Measurements from ENCODE around the gene TMEM132C. TPM values are rescaled to one million over a fixed set of nuclear protein-coding genes. Genes with fewer than 3 reads are reported as not detected.

The TMEM132C gene
- total RNA-seq, 4 donors from 2014 or later, result 2.4 to 5.5 (median 3.3) TPM

DNA sequence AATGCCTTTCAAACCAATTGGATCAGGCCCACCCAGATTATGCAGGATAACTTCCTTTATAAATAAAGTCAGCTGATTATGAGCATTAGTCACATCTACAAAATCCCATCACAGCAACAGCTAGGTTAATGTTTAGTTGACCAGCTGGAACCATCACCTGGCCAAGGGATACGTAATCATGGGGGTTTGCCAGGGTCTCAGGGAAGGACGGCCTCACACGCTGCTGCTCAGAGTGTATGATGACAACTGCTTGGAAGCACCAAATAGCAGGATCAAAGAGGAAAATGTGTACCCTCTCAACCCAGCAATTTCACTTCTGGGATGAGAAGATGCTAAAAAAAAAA lies 394.2 kb downstream of the TMEM132C start:
- H3K27ac ChIP-seq, result no peak overlapping the region
- no peaks in the 10 kb centered on the region for H3K36me3 ChIP-seq
- H3K27me3 ChIP-seq, result no peaks in the 10 kb centered on the region
- no peak overlapping the region for H3K4me3 ChIP-seq
- H3K4me1 ChIP-seq, result peaks cover 0 to 4% (median 0%) of the 10 kb centered on the region in 3 donors
- ATAC-seq, result no peak
- peaks cover 0 to 5% (median 0%) of the 10 kb centered on the region in 3 donors for H3K9me3 ChIP-seq
- WGBS, 2 donors (ENCODE audit: low coverage in 1 of 2), result 20 to 25% methylated on average over 1 to 2 of the region's 3 CpGs
- TF ChIP-seq EP300 (IDR thresholded peaks at IDR 0.05) (no peak), POLR2A (IDR thresholded peaks at IDR 0.05) (no peak), POLR2AphosphoS5 (IDR thresholded peaks at IDR 0.05) (no peak), CTCF (IDR thresholded peaks at IDR 0.05) (no peak)

GRCh38 chr12:128662101-128662500 lies 395.1 kb downstream of the TMEM132C start:
- ATAC-seq, result no peak
- Histone ChIP-seq H3K36me3 (no peaks in the 10 kb centered on the region), H3K27me3 (no peaks in the 10 kb centered on the region), H3K4me3 (no peak overlapping the region), H3K27ac (no peak overlapping the region), H3K4me1 (peaks cover 0 to 4% (median 0%) of the 10 kb centered on the region in 3 donors), H3K9me3 (peaks cover 0 to 8% (median 0%) of the 10 kb centered on the region in 3 donors)
- no peak for TF ChIP-seq POLR2A (IDR thresholded peaks at IDR 0.05)
- TF ChIP-seq EP300 (IDR thresholded peaks at IDR 0.05), result no peak
- no peak for TF ChIP-seq CTCF (IDR thresholded peaks at IDR 0.05)
- WGBS, 2 donors (ENCODE audit: low coverage in 1 of 2), result 11 to 27% methylated on average over 1 of the region's 1 CpG

GRCh38 chr12:128664501-128664900 lies 397.5 kb downstream of the TMEM132C start:
- WGBS, 2 donors (ENCODE audit: low coverage in 1 of 2), result 67 to 83% methylated on average over 3 to 5 of the region's 9 CpGs
- no peak for TF ChIP-seq EP300 (IDR thresholded peaks at IDR 0.05)
- TF ChIP-seq POLR2A (IDR thresholded peaks at IDR 0.05), result no peak
- TF ChIP-seq POLR2AphosphoS5 (IDR thresholded peaks at IDR 0.05), result no peak
- TF ChIP-seq CTCF (IDR thresholded peaks at IDR 0.05), result no peak
- H3K27ac ChIP-seq, result no peak overlapping the region
- H3K36me3 ChIP-seq, result no peaks in the 10 kb centered on the region
- no peaks in the 10 kb centered on the region for H3K27me3 ChIP-seq
- peaks cover 0 to 4% (median 0%) of the 10 kb centered on the region in 3 donors for H3K4me1 ChIP-seq
- no peak overlapping the region for H3K4me3 ChIP-seq
- peaks cover 0 to 8% (median 0%) of the 10 kb centered on the region in 3 donors for H3K9me3 ChIP-seq
- no peak for ATAC-seq

DNA sequence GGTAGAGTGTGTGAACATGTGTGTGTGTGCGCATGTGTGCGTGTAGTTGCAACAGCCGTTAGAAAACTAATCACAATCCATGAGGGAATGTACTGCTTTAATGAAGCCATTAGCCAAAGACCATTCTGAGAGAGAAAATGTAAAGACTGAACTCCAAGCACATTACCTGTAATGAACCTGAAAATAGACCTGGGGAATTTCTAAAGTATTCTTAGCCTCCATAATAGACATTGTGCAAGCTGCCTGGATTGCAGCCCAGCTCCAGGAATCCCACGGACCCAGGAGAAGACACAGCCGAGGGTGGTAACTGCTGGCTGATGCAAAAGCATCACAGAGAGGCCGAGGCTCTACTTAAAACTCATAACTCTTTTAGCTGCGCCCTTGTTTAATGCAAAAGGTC lies 400.2 kb downstream of the TMEM132C start:
- Histone ChIP-seq H3K27ac (no peak overlapping the region), H3K27me3 (no peaks in the 10 kb centered on the region), H3K4me1 (no peaks in the 10 kb centered on the region), H3K9me3 (peaks cover 0 to 8% (median 0%) of the 10 kb centered on the region in 3 donors), H3K4me3 (no peak overlapping the region), H3K36me3 (no peaks in the 10 kb centered on the region)
- 78 to 94% methylated on average over 5 to 7 of the region's 7 CpGs for WGBS, 2 donors (ENCODE audit: low coverage in 1 of 2)
- TF ChIP-seq POLR2AphosphoS5 (IDR thresholded peaks at IDR 0.05), result no peak
- no peak for TF ChIP-seq POLR2A (IDR thresholded peaks at IDR 0.05)
- TF ChIP-seq CTCF (IDR thresholded peaks at IDR 0.05), result no peak
- TF ChIP-seq EP300 (IDR thresholded peaks at IDR 0.05), result no peak
- ATAC-seq, result no peak

DNA sequence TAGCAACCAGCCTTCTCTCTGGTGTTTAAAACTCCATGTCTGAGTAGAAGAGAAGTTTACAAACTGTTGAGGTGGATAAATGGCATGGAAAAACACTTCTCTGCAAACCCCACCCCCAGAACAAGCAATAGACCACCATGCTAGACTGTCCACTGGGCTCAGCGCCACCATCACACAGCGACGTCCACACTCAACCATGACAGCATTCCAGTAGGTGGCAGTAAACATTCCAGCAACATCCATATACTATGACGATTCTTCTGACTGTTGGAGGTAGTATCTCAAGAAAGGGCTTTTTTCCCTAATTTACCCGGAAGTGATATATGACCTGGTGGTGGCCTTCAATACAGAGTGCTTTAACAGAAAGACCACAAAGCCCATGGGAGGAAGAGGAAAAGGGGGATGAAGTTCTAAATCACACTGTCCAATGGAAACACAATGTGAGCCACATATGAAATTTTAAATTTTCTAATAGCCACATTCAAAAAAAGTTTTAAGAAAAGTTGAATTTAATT lies 404.6 kb downstream of the TMEM132C start:
- Histone ChIP-seq H3K9me3 (peaks cover 0 to 2% (median 0%) of the 10 kb centered on the region in 3 donors), H3K4me3 (no peak overlapping the region), H3K4me1 (no peaks in the 10 kb centered on the region), H3K27me3 (no peaks in the 10 kb centered on the region), H3K36me3 (no peaks in the 10 kb centered on the region), H3K27ac (no peak overlapping the region)
- no peak for ATAC-seq
- TF ChIP-seq POLR2AphosphoS5 (IDR thresholded peaks at IDR 0.05) (no peak), EP300 (IDR thresholded peaks at IDR 0.05) (no peak), POLR2A (IDR thresholded peaks at IDR 0.05) (no peak), CTCF (IDR thresholded peaks at IDR 0.05) (no peak)
- 63 to 92% methylated on average over 4 of the region's 5 CpGs for WGBS, 2 donors (ENCODE audit: low coverage in 1 of 2)
